Lung (tissue), 12 donors: ENCODE results near the gene BDKRB1. TPM values are rescaled to one million over a fixed set of nuclear protein-coding genes. Genes with fewer than 3 reads are reported as not detected.
A peak's percentile ranks its signal among the peaks of the same experiment; 100 is the strongest.

Experiments used
- ATAC-seq: fragments of 200-7000 bp; cut with Tn5 transposase; one replicate; pipeline ENCODE4 v1.9.1; 2020; ENCODE audit warnings: moderate number of reproducible peaks; ENCODE audit not compliant: insufficient read depth, low FRiP score
- DNase-seq, 3 donors: peaks; one replicate each; pipeline ENCODE4 v3.0.0-alpha.2; 2013 to 2017
- H3K27ac ChIP-seq, 2 donors: one replicate each; pipeline ENCODE4 v1.5.1; 2013; ENCODE audit warnings: mild to moderate bottlenecking in 2 of 2, moderate library complexity in 2 of 2, control low read depth in 1 of 2, inconsistent platforms in 1 of 2, low read depth in 1 of 2, low read length in 1 of 2
- H3K27me3 ChIP-seq, 3 donors: one replicate each; pipeline ENCODE4 v1.5.1; 2013; ENCODE audit warnings: low read length in 2 of 3; ENCODE audit not compliant: control insufficient read depth in 3 of 3, insufficient read depth in 3 of 3
- H3K36me3 ChIP-seq, 4 donors: one replicate each; pipeline ENCODE4 v1.5.1; 2013; ENCODE audit warnings: low read length in 4 of 4, mild to moderate bottlenecking in 1 of 4, moderate library complexity in 1 of 4; ENCODE audit not compliant: control insufficient read depth in 4 of 4, insufficient read depth in 4 of 4
- H3K4me1 ChIP-seq, 5 donors: one replicate each; pipeline ENCODE4 v1.5.1; 2013; ENCODE audit warnings: low read length in 5 of 5, mild to moderate bottlenecking in 2 of 5, moderate library complexity in 1 of 5; ENCODE audit not compliant: control insufficient read depth in 5 of 5, insufficient read depth in 5 of 5
- H3K4me3 ChIP-seq: one replicate; pipeline ENCODE4 v1.5.1; 2013; ENCODE audit warnings: mild to moderate bottlenecking, control low read depth, moderate library complexity
- H3K9ac ChIP-seq, 2 donors: one replicate each; pipeline ENCODE4 v1.5.1; 2013; ENCODE audit warnings: low read length in 2 of 2, control low read depth in 1 of 2; ENCODE audit not compliant: insufficient read depth in 1 of 2
- H3K9me3 ChIP-seq, 4 donors: one replicate each; pipeline ENCODE4 v1.5.1; 2013; ENCODE audit warnings: low read length in 3 of 4, mild to moderate bottlenecking in 1 of 4, moderate library complexity in 1 of 4; ENCODE audit not compliant: control insufficient read depth in 4 of 4, insufficient read depth in 3 of 4
- CTCF ChIP-seq: IDR thresholded peaks from 2 replicates; pipeline ENCODE4 v1.5.1; 2012; ENCODE audit warnings: mild to moderate bottlenecking; ENCODE audit errors: control extremely low read depth, extremely low read depth
- WGBS, 2 donors: extraction: QIAGEN DNeasy Blood & Tissue Kit; methylation state at CpG; one replicate each; pipeline ENCODE4 v1.1.7; 2013; 5-methylcytosine and 5-hydroxymethylcytosine counted together
- polyA plus RNA-seq, 2 donors: library from polyadenylated mRNA; stranded (reverse); fragments of 200-250 nt; gene quantifications; one replicate each; pipeline ENCODE4 v1.2.1, GENCODE V29; 2013
- total RNA-seq, 2 donors: library from RNA; depleted of rRNA in 1 of 2; stranded (reverse); fragments of >200 nt in 1 of 2; gene quantifications; one replicate each; pipeline ENCODE4 v1.2.1, GENCODE V29; 2014 to 2021
- donor health status: control.
- donor health status: control.
- donor health status: Bipolar disorder and iron deficiency.
- donor health status: healthy.
- donor health status: DM: yes; HTN: yes; CAD: no.

Gene BDKRB1
- total and polyA plus RNA-seq, 4 donors: 0.18 to 5.4 (median 0.42) TPM

DNA sequence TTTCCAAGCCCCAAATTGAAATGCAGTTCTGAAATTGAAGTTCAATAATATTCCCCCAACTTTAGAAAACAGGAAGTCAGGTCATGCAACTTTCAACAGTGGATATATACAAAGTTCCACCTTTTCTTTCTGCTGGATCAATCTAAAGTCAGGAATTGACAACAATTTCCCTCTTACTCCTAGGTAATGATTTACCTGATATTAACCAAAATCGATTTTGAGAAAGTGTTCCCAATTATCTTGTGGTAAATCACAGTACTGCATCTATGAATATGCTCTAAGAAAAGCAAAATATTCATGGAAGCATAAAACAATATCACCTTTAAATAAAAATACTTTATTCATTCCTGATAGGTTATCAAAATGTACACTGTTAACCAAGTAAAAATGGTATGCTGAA, 28.4 kb downstream of the BDKRB1 start:
- peaks cover 12 to 29% (median 19%) of the 10 kb centered on the region in 4 donors for H3K36me3 ChIP-seq
- ATAC-seq: no peak
- H3K9me3 ChIP-seq: no peaks in the 10 kb centered on the region
- H3K27ac ChIP-seq: no peak overlapping the region
- no peak overlapping the region for H3K4me3 ChIP-seq
- 51 to 71% methylated on average over 1 of the region's 1 CpG for WGBS, 2 donors
- H3K9ac ChIP-seq: no peak overlapping the region
- DNase-seq: no peak
- TF ChIP-seq CTCF: no peak
- peaks cover 0 to 21% (median 2%) of the 10 kb centered on the region in 5 donors for H3K4me1 ChIP-seq
- H3K27me3 ChIP-seq: no peaks in the 10 kb centered on the region

DNA sequence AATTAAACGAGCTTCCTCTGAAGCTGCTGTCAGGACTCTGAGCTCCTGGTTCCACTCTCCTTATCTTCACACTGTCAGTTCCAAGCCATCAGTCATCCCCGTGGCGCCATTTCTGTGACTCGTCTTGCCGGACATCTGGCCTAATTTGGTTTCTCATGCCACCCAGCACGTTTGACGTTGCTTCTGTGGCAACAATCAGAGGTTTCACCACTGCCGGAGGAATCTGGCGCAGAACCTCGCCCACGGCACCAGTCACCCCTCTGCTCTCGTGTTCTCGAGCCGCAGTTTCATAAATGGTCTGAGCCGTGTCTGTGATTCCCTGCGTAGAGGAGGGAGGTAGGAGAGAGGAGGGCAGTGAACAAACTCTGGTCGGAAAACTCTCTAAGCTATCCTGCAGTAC, 29.7 kb downstream of the BDKRB1 start:
- Histone ChIP-seq H3K27me3 (no peaks in the 10 kb centered on the region), H3K36me3 (peaks cover 15 to 41% (median 28%) of the 10 kb centered on the region in 4 donors), H3K4me1 (peaks cover 0 to 21% (median 2%) of the 10 kb centered on the region in 5 donors), H3K4me3 (no peak overlapping the region), H3K9me3 (no peaks in the 10 kb centered on the region), H3K27ac (peak overlapping the region in 1 of 2 donors; percentile 39), H3K9ac (no peak overlapping the region)
- 79 to 80% methylated on average over 17 of the region's 17 CpGs for WGBS, 2 donors
- no peak for TF ChIP-seq CTCF
- DNase-seq (peak; percentile 36 to 58 (median 47)), ATAC-seq (no peak)

DNA sequence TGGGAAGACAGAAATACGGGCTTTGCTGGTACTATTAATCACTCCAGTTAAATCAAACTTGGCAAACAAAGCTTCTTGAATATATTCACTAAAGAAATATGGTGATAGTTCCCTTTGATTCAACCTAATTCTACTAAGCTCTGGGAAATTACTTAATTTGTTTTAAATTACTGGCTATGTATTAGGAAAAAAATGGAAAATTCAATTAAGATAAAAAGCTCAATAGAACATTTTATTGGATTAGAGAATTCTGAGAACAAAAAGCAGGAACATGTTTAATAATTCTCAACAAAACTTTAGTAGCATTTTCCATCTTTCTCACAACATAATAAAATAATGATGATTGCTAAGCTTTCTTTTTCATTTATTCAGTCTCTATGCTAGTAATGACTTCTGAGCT, 30.2 kb downstream of the BDKRB1 start:
- no peak for DNase-seq
- Histone ChIP-seq H3K9me3 (no peaks in the 10 kb centered on the region), H3K27ac (no peak overlapping the region), H3K36me3 (peaks cover 15 to 43% (median 28%) of the 10 kb centered on the region in 4 donors), H3K4me1 (peaks cover 0 to 21% (median 2%) of the 10 kb centered on the region in 5 donors), H3K4me3 (no peak overlapping the region), H3K9ac (no peak overlapping the region), H3K27me3 (no peaks in the 10 kb centered on the region)
- no peak for TF ChIP-seq CTCF
- 81 to 93% methylated on average over 1 of the region's 1 CpG for WGBS, 2 donors
- no peak for ATAC-seq

DNA sequence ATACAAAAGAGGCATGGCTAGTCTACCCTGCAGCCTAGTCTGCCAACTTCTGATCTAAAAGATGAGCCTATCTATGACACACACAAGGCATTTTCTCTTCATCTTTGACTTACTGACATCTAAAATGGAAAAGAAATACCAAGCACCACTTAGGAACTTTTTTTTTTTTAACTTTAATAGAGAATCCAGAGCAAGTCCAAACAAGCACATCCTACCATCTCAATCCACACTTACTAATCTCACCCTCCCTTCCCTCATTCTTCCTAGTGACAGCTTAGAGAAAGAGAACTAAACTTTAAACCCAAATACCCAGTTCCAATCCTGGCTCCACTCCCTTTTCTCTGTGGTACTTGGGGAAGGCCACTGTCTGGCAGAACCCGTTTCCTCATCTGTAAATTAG, 31.8 kb downstream of the BDKRB1 start:
- 92 to 96% methylated on average over 1 of the region's 1 CpG for WGBS, 2 donors
- no peak for TF ChIP-seq CTCF
- Histone ChIP-seq H3K9me3 (no peaks in the 10 kb centered on the region), H3K27me3 (no peaks in the 10 kb centered on the region), H3K4me1 (peaks cover 0 to 15% (median 2%) of the 10 kb centered on the region in 5 donors), H3K27ac (no peak overlapping the region), H3K4me3 (no peak overlapping the region), H3K9ac (no peak overlapping the region), H3K36me3 (peaks cover 16 to 42% (median 26%) of the 10 kb centered on the region in 4 donors)
- DNase-seq (no peak), ATAC-seq (no peak)
